Measurements from ENCODE around the gene EME2.

EME2 gene

GRCh38 chr16:1816396-1817275, 44.0 kb downstream of the EME2 start:
- no peak overlapping the region for H3K4me3 ChIP-seq (ENCODE audit: low read length)
- H3K4me1 ChIP-seq (ENCODE audit: low read length), result no peaks in the 10 kb centered on the region
- peaks cover 4% of the 10 kb centered on the region for H3K36me3 ChIP-seq (replicated peaks; ENCODE audit: low read depth, low read length)
- no peak overlapping the region for H3K4me2 ChIP-seq (ENCODE audit: low read length)
- TF ChIP-seq CTCF (IDR thresholded peaks at IDR 0.05; ENCODE audit: low read depth, low read length) (no peak), EZH2phosphoT487 (IDR thresholded peaks at IDR 0.05; ENCODE audit: low read depth) (no peak)
- no peak overlapping the region for H3K9ac ChIP-seq (ENCODE audit: low read length)
- no peak overlapping the region for H2AFZ ChIP-seq (ENCODE audit: low read depth, low read length)
- H3K27ac ChIP-seq (ENCODE audit: low read length), result no peak overlapping the region
- H3K9me3 ChIP-seq (ENCODE audit: insufficient read depth, low read length), result no peaks in the 10 kb centered on the region
- H3K27me3 ChIP-seq (ENCODE audit: low read depth, low read length), result no peaks in the 10 kb centered on the region
- H4K20me1 ChIP-seq (ENCODE audit: insufficient read depth, low read length), result no peaks in the 10 kb centered on the region
- H3K79me2 ChIP-seq (ENCODE audit: low read length), result no peaks in the 10 kb centered on the region

GRCh38 chr16:1817276-1817589, 44.6 kb downstream of the EME2 start:
- no peak overlapping the region for H3K9ac ChIP-seq (ENCODE audit: low read length)
- no peak overlapping the region for H3K4me2 ChIP-seq (ENCODE audit: low read length)
- TF ChIP-seq EZH2phosphoT487 (IDR thresholded peaks at IDR 0.05; ENCODE audit: low read depth) (no peak), CTCF (IDR thresholded peaks at IDR 0.05; ENCODE audit: low read depth, low read length) (no peak)
- no peaks in the 10 kb centered on the region for H3K27me3 ChIP-seq (ENCODE audit: low read depth, low read length)
- H2AFZ ChIP-seq (ENCODE audit: low read depth, low read length), result no peak overlapping the region
- H3K4me1 ChIP-seq (ENCODE audit: low read length), result no peaks in the 10 kb centered on the region
- H3K79me2 ChIP-seq (ENCODE audit: low read length), result no peaks in the 10 kb centered on the region
- H4K20me1 ChIP-seq (ENCODE audit: insufficient read depth, low read length), result no peaks in the 10 kb centered on the region
- H3K27ac ChIP-seq (ENCODE audit: low read length), result no peak overlapping the region
- H3K36me3 ChIP-seq (replicated peaks; ENCODE audit: low read depth, low read length), result peaks cover 4% of the 10 kb centered on the region
- no peaks in the 10 kb centered on the region for H3K9me3 ChIP-seq (ENCODE audit: insufficient read depth, low read length)
- no peak overlapping the region for H3K4me3 ChIP-seq (ENCODE audit: low read length)

GRCh38 chr16:1817716-1818115, 45.1 kb downstream of the EME2 start:
- no peak overlapping the region for H3K27ac ChIP-seq (ENCODE audit: low read length)
- no peak overlapping the region for H3K4me3 ChIP-seq (ENCODE audit: low read length)
- H4K20me1 ChIP-seq (ENCODE audit: insufficient read depth, low read length), result no peaks in the 10 kb centered on the region
- no peaks in the 10 kb centered on the region for H3K4me1 ChIP-seq (ENCODE audit: low read length)
- no peaks in the 10 kb centered on the region for H3K9me3 ChIP-seq (ENCODE audit: insufficient read depth, low read length)
- no peak for TF ChIP-seq EZH2phosphoT487 (IDR thresholded peaks at IDR 0.05; ENCODE audit: low read depth)
- no peak for TF ChIP-seq CTCF (IDR thresholded peaks at IDR 0.05; ENCODE audit: low read depth, low read length)
- no peak overlapping the region for H3K9ac ChIP-seq (ENCODE audit: low read length)
- H3K4me2 ChIP-seq (ENCODE audit: low read length), result no peak overlapping the region
- no peak overlapping the region for H2AFZ ChIP-seq (ENCODE audit: low read depth, low read length)
- H3K79me2 ChIP-seq (ENCODE audit: low read length), result no peaks in the 10 kb centered on the region
- H3K27me3 ChIP-seq (ENCODE audit: low read depth, low read length), result no peaks in the 10 kb centered on the region
- peaks cover 4% of the 10 kb centered on the region for H3K36me3 ChIP-seq (replicated peaks; ENCODE audit: low read depth, low read length)

GRCh38 chr16:1818204-1818872, 45.7 kb downstream of the EME2 start:
- Histone ChIP-seq H3K9ac (ENCODE audit: low read length) (no peak overlapping the region), H3K27ac (ENCODE audit: low read length) (no peak overlapping the region), H2AFZ (ENCODE audit: low read depth, low read length) (no peak overlapping the region), H3K4me1 (ENCODE audit: low read length) (no peaks in the 10 kb centered on the region), H3K36me3 (replicated peaks; ENCODE audit: low read depth, low read length) (peaks cover 4% of the 10 kb centered on the region), H3K9me3 (ENCODE audit: insufficient read depth, low read length) (no peaks in the 10 kb centered on the region), H3K4me3 (ENCODE audit: low read length) (no peak overlapping the region), H3K79me2 (ENCODE audit: low read length) (no peaks in the 10 kb centered on the region), H3K27me3 (ENCODE audit: low read depth, low read length) (no peaks in the 10 kb centered on the region), H3K4me2 (ENCODE audit: low read length) (no peak overlapping the region), H4K20me1 (ENCODE audit: insufficient read depth, low read length) (no peaks in the 10 kb centered on the region)
- TF ChIP-seq EZH2phosphoT487 (IDR thresholded peaks at IDR 0.05; ENCODE audit: low read depth), result no peak
- no peak for TF ChIP-seq CTCF (IDR thresholded peaks at IDR 0.05; ENCODE audit: low read depth, low read length)
